Neural crest cell (in vitro differentiated cells): ENCODE measurements around the gene TNIK. TPM values are rescaled to one million over a fixed set of nuclear protein-coding genes. Genes with fewer than 3 reads are reported as not detected.

ENCODE experiments used
- DNase-seq: peaks from one replicate; pipeline ENCODE4 v3.0.0; 2021; ENCODE audit warnings: low read depth, mixed read lengths, low spot score
- H3K27ac Mint-ChIP-seq: one replicate; pipeline ENCODE4 v1.8.0; 2021; ENCODE audit warnings: mild to moderate bottlenecking, mixed read lengths; ENCODE audit not compliant: unreplicated experiment
- H3K27me3 Mint-ChIP-seq: 2 replicates; pipeline ENCODE4 v1.8.0; 2021; ENCODE audit warnings: low read depth, mild to moderate bottlenecking, mixed read lengths
- H3K36me3 Mint-ChIP-seq: 2 replicates; pipeline ENCODE4 v1.8.0; 2021; ENCODE audit warnings: low read depth, mild to moderate bottlenecking, mixed read lengths
- H3K4me1 Mint-ChIP-seq: 2 replicates; pipeline ENCODE4 v1.8.0; 2021; ENCODE audit warnings: mixed read lengths
- H3K4me3 Mint-ChIP-seq: one replicate; pipeline ENCODE4 v1.8.0; 2021; ENCODE audit warnings: mild to moderate bottlenecking, mixed read lengths
- H3K9me3 Mint-ChIP-seq: 2 replicates; pipeline ENCODE4 v1.8.0; 2021; ENCODE audit warnings: mixed read lengths
- CTCF ChIP-seq: fragments of 200-600 bp; sonication (generic); conservative IDR thresholded peaks from 2 replicates; pipeline ENCODE4 v1.5.0; 2021; ENCODE audit warnings: antibody characterized with exemption, mild to moderate bottlenecking
- total RNA-seq: library from RNA; stranded (reverse); gene quantifications from 2 replicates; pipeline ENCODE4 v1.2.1, GENCODE V29; 2021

The TNIK gene
- total RNA-seq, 1 donor from 2014 or later, result 32.3 TPM

GRCh38 chr3:171380711-171381425, 79.3 kb downstream of the TNIK start:
- no peaks in the 10 kb centered on the region for H3K27me3 Mint-ChIP-seq
- peaks cover 58% of the 10 kb centered on the region for H3K4me1 Mint-ChIP-seq
- no peak overlapping the region for H3K4me3 Mint-ChIP-seq
- no peaks in the 10 kb centered on the region for H3K9me3 Mint-ChIP-seq
- no peak for DNase-seq
- no peaks in the 10 kb centered on the region for H3K36me3 Mint-ChIP-seq
- H3K27ac Mint-ChIP-seq, result no peak overlapping the region
- no peak for TF ChIP-seq CTCF

GRCh38 chr3:171379961-171380483, 80.2 kb downstream of the TNIK start:
- Mint-ChIP-seq H3K4me1 (peaks cover 58% of the 10 kb centered on the region), H3K4me3 (no peak overlapping the region), H3K27ac (no peak overlapping the region), H3K9me3 (no peaks in the 10 kb centered on the region), H3K27me3 (no peaks in the 10 kb centered on the region), H3K36me3 (no peaks in the 10 kb centered on the region)
- no peak for TF ChIP-seq CTCF
- no peak for DNase-seq

DNA sequence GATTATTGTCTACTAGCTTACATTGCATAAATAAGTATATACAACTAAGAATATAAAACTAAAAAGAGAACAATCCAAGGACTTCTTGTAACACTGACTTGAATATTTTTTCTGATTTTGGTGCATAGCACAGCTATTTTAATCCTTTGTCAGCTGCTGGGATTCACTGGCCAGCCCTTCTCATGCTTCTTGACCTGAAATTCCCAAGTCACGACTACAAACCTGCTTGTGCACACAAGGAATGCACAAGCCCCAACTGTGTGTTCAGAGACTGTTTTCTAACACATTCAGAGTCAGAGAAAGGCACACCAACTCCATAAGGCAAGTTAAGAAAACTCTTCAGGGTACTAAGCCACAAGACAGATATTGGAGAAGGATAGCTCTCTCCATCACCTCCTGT, 80.9 kb downstream of the TNIK start:
- Mint-ChIP-seq H3K36me3 (no peaks in the 10 kb centered on the region), H3K27me3 (no peaks in the 10 kb centered on the region), H3K4me1 (peaks cover 50% of the 10 kb centered on the region), H3K9me3 (no peaks in the 10 kb centered on the region), H3K4me3 (no peak overlapping the region), H3K27ac (peak overlapping the region; percentile 19)
- DNase-seq, result no peak
- TF ChIP-seq CTCF, result no peak

GRCh38 chr3:171378586-171378985, 81.6 kb downstream of the TNIK start:
- no peaks in the 10 kb centered on the region for H3K27me3 Mint-ChIP-seq
- no peak overlapping the region for H3K27ac Mint-ChIP-seq
- no peak for DNase-seq
- H3K36me3 Mint-ChIP-seq, result no peaks in the 10 kb centered on the region
- no peak overlapping the region for H3K4me3 Mint-ChIP-seq
- peaks cover 43% of the 10 kb centered on the region for H3K4me1 Mint-ChIP-seq
- TF ChIP-seq CTCF, result no peak
- no peaks in the 10 kb centered on the region for H3K9me3 Mint-ChIP-seq

DNA sequence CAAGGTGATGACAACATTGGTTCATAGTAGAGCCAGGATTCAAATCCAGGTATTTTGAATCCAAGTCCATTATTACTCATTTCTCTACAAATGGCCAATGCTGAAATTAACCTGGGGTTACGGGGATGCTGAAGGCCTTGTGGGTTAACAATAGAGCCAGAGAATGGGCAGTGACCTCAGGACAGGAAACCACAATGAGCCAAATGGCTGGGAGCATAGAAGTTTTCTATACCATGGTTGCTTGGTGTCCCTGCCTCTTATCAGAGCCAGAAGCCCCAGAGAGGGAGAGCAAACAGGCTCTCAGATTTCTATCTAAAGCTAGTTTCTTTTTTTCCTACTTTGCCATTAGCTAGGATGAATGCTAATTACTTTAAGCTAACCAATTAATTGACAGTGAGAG, 82.3 kb downstream of the TNIK start:
- H3K4me1 Mint-ChIP-seq, result peaks cover 36% of the 10 kb centered on the region
- no peak overlapping the region for H3K27ac Mint-ChIP-seq
- no peaks in the 10 kb centered on the region for H3K9me3 Mint-ChIP-seq
- no peaks in the 10 kb centered on the region for H3K27me3 Mint-ChIP-seq
- no peak overlapping the region for H3K4me3 Mint-ChIP-seq
- no peak for DNase-seq
- TF ChIP-seq CTCF, result no peak
- no peaks in the 10 kb centered on the region for H3K36me3 Mint-ChIP-seq
